A549 treated with DMSO at 1 μM for 4 hours (cell line): ENCODE results near the gene KRTAP7-1. TPM values are rescaled to one million over a fixed set of nuclear protein-coding genes. Genes with fewer than 3 reads are reported as not detected.

Experiments
- total RNA-seq: library from RNA; stranded (reverse); fragments of 200-300 nt; extraction: Qiagen RNA extraction; gene quantifications from 5 replicates; pipeline ENCODE4 v1.2.3, GENCODE V29; 2022; ENCODE audit warnings: low read depth

The KRTAP7-1 gene
- not detected in 5 replicates for total RNA-seq

GRCh38 chr21:30829659-30830058 lies at the start of gene KRTAP7-1:
TSS of gene KRTAP7-1 (minus strand) at chr21:30829759. CDS start at chr21:30829698, 61 bp downstream.

GRCh38 chr21:30813174-30813573 lies 16.4 kb downstream of the KRTAP7-1 start, which contains the start of gene KRTAP8-1:
TSS of gene KRTAP8-1 (minus strand) at chr21:30813274. CDS start at chr21:30813220, 54 bp downstream.

Other genes starting within 250 kb of the KRTAP7-1 start
- gene KRTAP22-2, start 239.4 kb downstream of the KRTAP7-1 start, total RNA-seq: not detected in 5 replicates
- gene KRTAP6-3, start 237.3 kb downstream of the KRTAP7-1 start, total RNA-seq: not detected in 5 replicates
- gene KRTAP6-2, start 230.9 kb downstream of the KRTAP7-1 start, total RNA-seq: not detected in 5 replicates
- not detected in 5 replicates for gene KRTAP22-1, start 228.7 kb downstream of the KRTAP7-1 start, total RNA-seq
- gene KRTAP6-1, start 215.8 kb downstream of the KRTAP7-1 start, total RNA-seq: not detected in 5 replicates
- not detected in 5 replicates for gene KRTAP20-1, start 213.3 kb downstream of the KRTAP7-1 start, total RNA-seq
- not detected in 5 replicates for gene KRTAP20-4, start 209.1 kb downstream of the KRTAP7-1 start, total RNA-seq
- not detected in 5 replicates for gene KRTAP20-2, start 194.6 kb downstream of the KRTAP7-1 start, total RNA-seq
- not detected in 5 replicates for gene KRTAP20-3, start 186.9 kb downstream of the KRTAP7-1 start, total RNA-seq
- not detected in 5 replicates for gene KRTAP21-3, start 111.0 kb downstream of the KRTAP7-1 start, total RNA-seq
- not detected in 5 replicates for gene KRTAP21-2, start 82.5 kb downstream of the KRTAP7-1 start, total RNA-seq
- not detected in 5 replicates for gene KRTAP21-1, start 74.3 kb downstream of the KRTAP7-1 start, total RNA-seq
- gene KRTAP8-1, start 16.5 kb downstream of the KRTAP7-1 start, total RNA-seq: not detected in 5 replicates
- gene KRTAP11-1, start 51.8 kb upstream of the KRTAP7-1 start, total RNA-seq: not detected in 5 replicates
- gene KRTAP19-8, start 208.7 kb upstream of the KRTAP7-1 start, total RNA-seq: not detected in 5 replicates